Right atrium auricular region (tissue), 2 donors: ENCODE results near the gene SMIM35. TPM values are rescaled to one million over a fixed set of nuclear protein-coding genes. Genes with fewer than 3 reads are reported as not detected.

Source experiments
- DNase-seq: peaks from one replicate; pipeline ENCODE4 v3.0.0-alpha.2; 2019; ENCODE audit warnings: low spot score
- H3K27ac ChIP-seq, 2 donors: fragments of 200-600 bp; sonication (generic); 1 replicate in 1 of 2; 2 replicates in 1 of 2; pipeline ENCODE4 v1.5.1; 2016 to 2019
- H3K27me3 ChIP-seq, 2 donors: fragments of 200-600 bp; sonication (generic); one replicate each; pipeline versions ENCODE4 v1.5.1 to v1.6.0; 2017 to 2019
- H3K36me3 ChIP-seq: fragments of 200-600 bp; sonication (generic); one replicate; pipeline ENCODE4 v1.5.1; 2016
- H3K4me1 ChIP-seq, 2 donors: fragments of 200-600 bp; sonication (generic); one replicate each; pipeline versions ENCODE4 v1.5.1 to v1.6.0; 2017 to 2019
- H3K4me3 ChIP-seq, 2 donors: fragments of 200-600 bp; sonication (generic); 1 replicate in 1 of 2; 2 replicates in 1 of 2; pipeline ENCODE4 v1.5.1; 2017 to 2019; ENCODE audit warnings: mild to moderate bottlenecking in 1 of 2, moderate library complexity in 1 of 2
- H3K9me3 ChIP-seq, 2 donors: fragments of 200-600 bp; sonication (generic); one replicate each; pipeline ENCODE4 v1.5.1; 2019
- CTCF ChIP-seq, 2 donors: fragments of 200-600 bp; sonication (generic); IDR thresholded peaks; one replicate each; pipeline ENCODE4 v1.5.1; 2019; ENCODE audit warnings: antibody characterized with exemption in 2 of 2
- total RNA-seq, 2 donors: library from RNA; depleted of rRNA; stranded (reverse); fragments of >200 nt; gene quantifications; one replicate each; pipeline ENCODE4 v1.1.0, GENCODE V29; 2016

The SMIM35 gene
- total RNA-seq, 2 donors from 2014 or later, result not detected

DNA sequence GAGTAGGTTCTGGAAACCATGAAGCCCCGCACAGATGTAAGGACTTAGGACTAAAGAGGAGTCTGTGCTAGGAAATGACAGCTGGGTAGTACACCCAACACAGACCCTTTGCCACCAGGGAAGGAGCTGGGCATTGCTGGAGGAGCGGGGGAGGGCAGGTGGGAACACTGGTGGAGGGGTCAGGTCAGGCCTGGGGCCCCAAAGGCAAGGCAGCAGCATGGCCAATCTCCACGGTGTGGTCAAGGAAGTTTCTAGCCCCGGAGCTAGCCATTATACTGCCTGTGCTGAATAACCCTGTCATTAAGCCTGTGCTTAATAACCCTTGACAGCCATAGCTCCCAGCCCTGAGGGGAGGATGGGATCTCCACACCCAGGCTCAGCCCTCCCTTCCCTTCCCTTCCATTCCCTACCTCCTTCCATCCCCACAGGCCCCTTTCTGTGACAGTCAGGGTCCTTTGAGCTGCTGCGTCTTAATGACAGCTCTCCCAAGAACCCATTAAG is 7.8 kb downstream of the SMIM35 start:
- Histone ChIP-seq H3K4me1 (peaks cover 0 to 11% of the 10 kb centered on the region in 2 donors), H3K36me3 (no peaks in the 10 kb centered on the region), H3K9me3 (no peaks in the 10 kb centered on the region), H3K4me3 (no peak overlapping the region), H3K27me3 (no peaks in the 10 kb centered on the region), H3K27ac (no peak overlapping the region)
- DNase-seq, result no peak
- no peak for TF ChIP-seq CTCF (IDR thresholded peaks at IDR 0.05)

DNA sequence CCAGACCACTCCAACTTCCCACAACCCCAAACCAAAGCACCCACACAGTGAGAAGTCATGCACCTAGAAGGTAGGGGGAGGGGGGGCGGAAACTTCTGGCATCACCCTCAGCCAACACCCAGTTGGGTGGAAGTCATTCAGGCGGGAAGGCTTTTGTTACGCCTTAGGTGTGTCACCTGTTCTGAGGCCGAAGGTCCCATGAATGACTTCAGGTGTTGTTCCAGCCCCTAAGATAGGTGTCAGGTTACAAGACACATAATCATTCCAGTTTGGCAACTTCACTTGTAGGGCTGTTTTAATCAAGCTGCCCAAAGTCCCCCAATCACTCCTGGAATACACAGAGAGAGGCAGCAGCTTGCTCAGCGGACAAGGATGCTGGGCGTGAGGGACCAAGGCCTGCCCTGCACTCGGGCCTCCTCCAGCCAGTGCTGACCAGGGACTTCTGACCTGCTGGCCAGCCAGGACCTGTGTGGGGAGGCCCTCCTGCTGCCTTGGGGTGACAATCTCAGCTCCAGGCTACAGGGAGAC is 9.9 kb downstream of the SMIM35 start, which contains the start of gene TMPRSS4:
TSS of gene TMPRSS4 (plus strand) at position 325 of the 528 bp plus-strand sequence. CDS start 225 bp downstream, outside the sequence.
- Histone ChIP-seq H3K4me1 (no peaks in the 10 kb centered on the region), H3K27me3 (no peaks in the 10 kb centered on the region), H3K36me3 (no peaks in the 10 kb centered on the region), H3K27ac (no peak within 1 kb of the TSS), H3K4me3 (no peak within 1 kb of the TSS), H3K9me3 (no peaks in the 10 kb centered on the region)
- no peak for DNase-seq
- TF ChIP-seq CTCF (IDR thresholded peaks at IDR 0.05), result no peak

GRCh38 chr11:118074785-118075184 is 12.0 kb downstream of the SMIM35 start:
- TF ChIP-seq CTCF (IDR thresholded peaks at IDR 0.05), result no peak

DNA sequence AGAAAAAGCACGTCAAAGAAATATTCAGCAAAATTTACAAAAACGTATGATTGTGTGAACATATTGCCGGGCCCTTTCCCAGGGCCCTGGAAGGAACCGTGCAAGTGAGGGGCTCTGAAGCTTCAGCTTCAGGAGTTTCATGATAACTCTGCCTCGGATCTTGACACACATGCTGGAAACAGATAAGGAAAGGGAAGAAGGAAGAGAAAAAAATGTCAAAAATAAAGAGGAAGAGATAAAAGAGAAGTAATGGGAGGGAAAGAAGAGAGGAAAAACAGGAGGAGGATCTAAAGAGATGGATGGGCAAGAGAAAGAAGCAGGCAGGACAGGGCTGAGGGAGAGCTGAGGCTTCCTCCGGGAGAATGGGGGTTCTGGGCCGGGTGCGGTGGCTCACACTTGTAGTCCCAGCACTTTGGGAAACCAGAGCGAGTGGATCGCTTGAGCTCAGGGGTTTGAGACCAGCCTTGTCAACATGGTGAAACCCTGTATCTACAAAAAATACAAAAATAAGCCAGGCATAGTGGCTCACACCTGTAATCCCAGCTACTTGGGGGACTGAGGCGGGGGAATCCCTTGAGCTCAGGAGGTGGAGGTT is 12.6 kb downstream of the SMIM35 start:
- H3K4me3 ChIP-seq, result no peak overlapping the region

More at GRCh38 chr11:118074785-118075184, 12.0 kb downstream of the SMIM35 start:
- Histone ChIP-seq H3K9me3 (no peaks in the 10 kb centered on the region), H3K27me3 (no peaks in the 10 kb centered on the region), H3K27ac (no peak overlapping the region), H3K4me3 (no peak overlapping the region), H3K36me3 (no peaks in the 10 kb centered on the region), H3K4me1 (no peaks in the 10 kb centered on the region)
- DNase-seq, result no peak

GRCh38 chr11:118073554-118073953 is 13.2 kb downstream of the SMIM35 start:
- no peak overlapping the region for H3K27ac ChIP-seq
- H3K4me3 ChIP-seq, result no peak overlapping the region
- H3K4me1 ChIP-seq, result no peaks in the 10 kb centered on the region
- H3K27me3 ChIP-seq, result no peaks in the 10 kb centered on the region
- no peaks in the 10 kb centered on the region for H3K9me3 ChIP-seq
- no peak for DNase-seq
- no peaks in the 10 kb centered on the region for H3K36me3 ChIP-seq
- TF ChIP-seq CTCF (IDR thresholded peaks at IDR 0.05), result no peak

More for the DNA sequence above, 12.6 kb downstream of the SMIM35 start:
- Histone ChIP-seq H3K27me3 (no peaks in the 10 kb centered on the region), H3K9me3 (no peaks in the 10 kb centered on the region), H3K36me3 (no peaks in the 10 kb centered on the region), H3K27ac (no peak overlapping the region), H3K4me1 (no peaks in the 10 kb centered on the region)
- no peak for TF ChIP-seq CTCF (IDR thresholded peaks at IDR 0.05)
- DNase-seq, result no peak
